KOPT-K1 (cell line): ENCODE data around the gene BCAR3.

Experiments
- H3K27ac ChIP-seq: fragments of 200-600 bp; sonication (generic); 2 replicates; pipeline ENCODE4 v1.5.1; 2016; ENCODE audit warnings: antibody characterized with exemption, mild to moderate bottlenecking, low read depth, low read length; ENCODE audit not compliant: poor library complexity, severe bottlenecking
- H3K36me3 ChIP-seq: fragments of 200-600 bp; sonication (generic); 2 replicates; pipeline ENCODE4 v1.5.1; 2017; ENCODE audit warnings: antibody characterized with exemption, mild to moderate bottlenecking, low read length, moderate library complexity; ENCODE audit not compliant: insufficient read depth
- H3K9me3 ChIP-seq: fragments of 200-600 bp; sonication (generic); 2 replicates; pipeline ENCODE4 v1.5.1; 2017; ENCODE audit warnings: antibody characterized with exemption, low read length, mild to moderate bottlenecking; ENCODE audit not compliant: insufficient read depth, poor library complexity, severe bottlenecking

The BCAR3 gene

DNA sequence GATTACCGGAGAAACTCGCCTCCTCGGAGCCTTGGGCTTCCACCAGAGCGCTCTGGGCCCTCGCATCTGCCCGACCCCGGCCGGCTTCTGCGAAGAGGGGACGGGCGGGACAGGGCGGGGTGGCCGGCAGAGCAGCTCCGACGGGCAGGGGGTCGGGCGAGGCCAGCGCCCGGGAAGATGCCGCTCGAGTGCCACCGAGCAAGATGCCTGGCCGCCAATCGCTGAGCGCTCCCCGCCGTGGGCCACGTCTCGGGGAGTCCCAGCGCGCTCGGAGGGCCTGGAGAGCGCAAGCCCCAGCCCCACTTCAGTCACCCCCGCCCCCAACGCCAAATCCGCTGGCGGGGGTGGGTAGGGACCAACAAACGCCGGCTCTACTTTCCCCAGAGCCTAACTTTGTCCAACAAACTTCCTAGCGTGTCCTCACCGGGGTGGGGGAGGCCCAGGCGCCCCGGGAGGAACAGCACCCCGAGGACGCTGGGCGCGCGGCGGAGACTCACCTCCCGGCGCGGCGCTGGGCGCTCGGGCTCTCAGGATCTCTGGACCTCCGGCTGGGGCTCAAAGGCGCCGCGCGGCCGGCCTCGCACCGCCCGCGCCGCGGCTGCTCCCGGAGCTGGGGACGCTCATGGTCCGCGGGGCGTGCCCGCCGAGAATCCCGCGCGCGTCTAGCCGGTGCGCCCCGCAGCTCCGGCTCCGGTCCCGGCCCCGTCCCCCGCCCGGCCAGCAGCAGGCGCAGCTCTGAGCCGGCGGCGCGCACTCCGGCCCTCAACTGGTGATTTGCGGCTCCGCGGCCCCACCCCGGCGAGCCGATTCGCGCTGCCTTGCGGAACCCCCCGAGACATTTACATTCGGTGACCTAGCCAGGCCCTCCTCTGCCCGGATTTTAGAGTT, at the start of gene BCAR3:
Gene BCAR3 (minus strand): TSS at position 737 of the 888 bp plus-strand sequence. CDS start 6,907 bp downstream, outside the sequence.
- H3K36me3 ChIP-seq, result no peaks in the 10 kb centered on the region
- H3K9me3 ChIP-seq, result no peaks in the 10 kb centered on the region
- no peak within 1 kb of the TSS for H3K27ac ChIP-seq

DNA sequence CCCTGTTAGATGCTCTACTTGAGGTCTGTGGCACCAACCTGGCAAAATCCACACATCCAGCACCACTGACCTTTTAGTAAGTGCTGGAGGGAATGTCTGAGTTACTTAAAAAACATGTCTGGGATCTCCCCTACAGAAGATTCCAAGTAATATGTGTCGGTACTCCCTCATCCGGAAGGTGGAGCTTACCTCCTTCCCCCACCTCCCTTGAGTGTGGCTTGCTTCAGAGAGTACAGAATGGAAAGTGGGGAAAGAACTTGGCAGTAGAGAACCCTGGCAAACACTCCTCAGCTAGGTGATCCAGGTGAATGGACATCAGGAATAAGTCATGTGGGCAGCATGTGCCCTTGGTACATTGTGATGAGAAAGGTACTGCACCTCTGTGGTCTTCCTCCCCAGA, 49.0 kb upstream of the BCAR3 start:
- no peaks in the 10 kb centered on the region for H3K36me3 ChIP-seq
- no peak overlapping the region for H3K27ac ChIP-seq
- no peaks in the 10 kb centered on the region for H3K9me3 ChIP-seq

GRCh38 chr1:93729906-93730305, 48.3 kb upstream of the BCAR3 start:
- no peaks in the 10 kb centered on the region for H3K36me3 ChIP-seq
- no peaks in the 10 kb centered on the region for H3K9me3 ChIP-seq
- H3K27ac ChIP-seq, result no peak overlapping the region

GRCh38 chr1:93729502-93729901, 47.9 kb upstream of the BCAR3 start:
- no peak overlapping the region for H3K27ac ChIP-seq
- no peaks in the 10 kb centered on the region for H3K9me3 ChIP-seq
- no peaks in the 10 kb centered on the region for H3K36me3 ChIP-seq

DNA sequence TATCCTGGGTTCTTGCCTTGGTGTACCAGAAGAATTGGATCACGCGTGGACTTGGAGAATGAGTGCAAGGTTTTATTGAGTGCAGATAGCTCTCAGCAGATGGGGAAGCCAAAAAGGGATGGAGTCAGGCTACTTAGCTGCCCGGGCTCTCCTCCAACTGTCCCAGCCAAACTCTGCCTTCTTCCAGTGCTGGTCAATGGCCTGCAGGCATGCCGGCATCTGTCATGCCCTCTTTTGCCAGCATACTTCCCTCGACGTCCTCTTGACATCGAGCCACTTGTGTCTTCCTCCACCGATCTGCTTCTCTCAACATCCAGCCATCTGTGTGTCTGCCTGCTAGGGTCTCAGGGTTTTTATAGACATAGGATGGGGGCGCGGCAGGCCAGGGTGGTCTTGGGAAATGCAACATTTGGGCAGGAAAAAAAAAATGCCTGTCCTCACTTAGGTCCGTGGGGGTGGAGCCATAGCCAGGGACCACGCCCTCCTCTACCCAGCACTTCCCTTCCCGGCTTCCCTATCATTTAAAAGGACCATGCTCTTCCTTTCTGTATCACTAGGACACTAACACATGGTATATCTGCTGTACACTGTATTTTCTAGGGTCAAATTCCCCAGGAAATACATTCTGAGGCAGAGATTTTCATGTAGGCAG, 47.0 kb upstream of the BCAR3 start:
- no peak overlapping the region for H3K27ac ChIP-seq
- no peaks in the 10 kb centered on the region for H3K36me3 ChIP-seq
- H3K9me3 ChIP-seq, result no peaks in the 10 kb centered on the region

GRCh38 chr1:93723733-93724270, 42.2 kb upstream of the BCAR3 start:
- no peak overlapping the region for H3K27ac ChIP-seq
- no peaks in the 10 kb centered on the region for H3K36me3 ChIP-seq
- H3K9me3 ChIP-seq, result no peaks in the 10 kb centered on the region

DNA sequence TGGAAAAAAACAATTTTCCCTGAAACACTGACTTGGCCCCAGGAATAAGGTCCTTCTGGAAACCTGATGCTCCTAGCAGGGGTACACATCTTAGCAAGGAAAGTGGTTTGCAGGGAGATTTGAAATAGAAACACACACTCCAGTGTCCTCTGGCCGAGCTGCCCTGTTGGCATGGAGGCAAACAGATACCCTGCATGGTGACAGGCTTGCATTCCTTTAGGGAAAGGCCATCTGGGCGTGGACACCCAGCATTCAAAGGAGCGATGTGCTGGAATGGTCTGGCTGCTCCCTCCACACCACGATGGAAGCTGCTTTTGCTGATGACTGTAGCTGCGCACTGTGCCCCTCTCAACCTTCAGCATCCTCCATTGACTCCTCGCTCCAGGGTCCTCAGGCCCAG, 41.5 kb upstream of the BCAR3 start:
- Histone ChIP-seq H3K9me3 (no peaks in the 10 kb centered on the region), H3K36me3 (no peaks in the 10 kb centered on the region), H3K27ac (no peak overlapping the region)

DNA sequence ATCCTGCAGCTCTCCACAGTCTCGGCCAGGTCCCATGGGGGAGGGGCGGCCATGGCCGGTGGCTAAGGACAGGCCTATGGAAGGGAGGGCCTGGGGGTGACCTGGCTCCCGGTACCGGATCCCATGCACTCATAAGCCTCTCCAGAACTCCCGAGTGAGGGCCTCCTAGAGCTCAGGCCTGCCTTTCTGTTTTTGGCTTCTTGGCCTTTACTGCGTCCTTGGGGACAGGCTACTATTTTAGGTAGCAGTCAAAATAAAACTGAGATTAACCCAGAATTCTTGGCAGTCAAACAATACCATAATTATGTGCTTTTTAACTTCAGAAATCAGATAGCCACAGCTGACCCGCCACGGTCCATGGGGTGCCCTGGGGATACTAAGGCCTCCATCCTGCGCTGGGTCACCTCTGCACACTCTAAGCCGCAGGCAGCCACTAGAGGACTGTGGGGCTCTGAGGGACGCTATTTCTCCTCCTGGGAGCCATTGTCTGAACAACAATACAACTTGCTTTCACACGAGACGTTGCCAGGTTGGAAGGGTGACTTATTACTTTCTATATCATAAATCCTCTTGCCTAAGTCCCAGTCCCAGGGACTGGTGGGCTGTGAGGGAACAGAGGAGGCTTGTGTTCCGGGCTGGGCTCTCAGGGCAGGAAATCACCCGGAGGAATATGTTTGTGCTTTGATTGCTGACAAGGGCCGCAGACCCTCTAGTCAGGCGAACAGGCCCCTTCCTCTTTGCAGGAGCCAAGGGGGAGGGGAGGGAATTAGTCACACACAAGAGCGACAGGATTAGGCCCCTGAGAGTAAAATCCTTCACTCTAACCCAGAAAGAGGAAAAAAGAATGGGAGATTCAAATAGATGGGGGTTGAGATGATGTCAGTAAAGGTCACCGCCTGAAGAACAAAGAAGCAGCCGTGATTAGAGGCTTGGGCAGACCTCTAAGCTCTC, 40.7 kb upstream of the BCAR3 start:
- Histone ChIP-seq H3K9me3 (no peaks in the 10 kb centered on the region), H3K36me3 (no peaks in the 10 kb centered on the region), H3K27ac (no peak overlapping the region)

DNA sequence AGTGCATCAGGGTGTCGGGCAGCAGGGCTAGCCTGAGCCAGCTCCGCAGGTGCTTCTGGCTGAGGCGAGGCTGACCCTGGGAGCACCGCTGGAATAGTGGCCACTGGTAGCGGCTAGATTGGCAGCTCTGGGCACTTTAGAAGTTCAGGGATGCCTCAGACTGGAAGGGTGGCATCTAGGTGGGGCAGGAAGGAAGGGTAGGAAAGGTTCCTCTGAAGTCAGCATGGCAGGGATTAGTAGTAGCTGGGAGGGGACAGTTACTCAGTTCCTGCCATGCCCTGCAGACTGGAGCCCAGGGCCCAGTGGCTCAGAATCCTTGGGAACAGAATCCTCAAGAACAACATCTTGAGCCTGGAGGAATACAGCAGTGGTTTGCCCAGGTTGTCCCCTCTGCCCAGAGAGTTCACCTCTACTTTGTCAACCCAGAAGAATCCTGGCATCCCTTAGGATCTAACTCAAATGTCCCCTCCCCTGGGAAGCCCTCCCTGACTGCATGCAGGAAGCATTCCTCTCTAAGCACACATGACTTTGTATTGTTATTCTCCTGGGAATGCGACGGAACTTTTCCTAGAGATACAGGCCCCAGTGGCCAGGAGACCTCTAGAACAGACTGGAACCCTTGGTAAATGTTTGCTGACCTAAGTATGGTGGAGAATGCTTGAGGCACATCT, 39.5 kb upstream of the BCAR3 start:
- no peaks in the 10 kb centered on the region for H3K9me3 ChIP-seq
- no peak overlapping the region for H3K27ac ChIP-seq
- H3K36me3 ChIP-seq, result no peaks in the 10 kb centered on the region

DNA sequence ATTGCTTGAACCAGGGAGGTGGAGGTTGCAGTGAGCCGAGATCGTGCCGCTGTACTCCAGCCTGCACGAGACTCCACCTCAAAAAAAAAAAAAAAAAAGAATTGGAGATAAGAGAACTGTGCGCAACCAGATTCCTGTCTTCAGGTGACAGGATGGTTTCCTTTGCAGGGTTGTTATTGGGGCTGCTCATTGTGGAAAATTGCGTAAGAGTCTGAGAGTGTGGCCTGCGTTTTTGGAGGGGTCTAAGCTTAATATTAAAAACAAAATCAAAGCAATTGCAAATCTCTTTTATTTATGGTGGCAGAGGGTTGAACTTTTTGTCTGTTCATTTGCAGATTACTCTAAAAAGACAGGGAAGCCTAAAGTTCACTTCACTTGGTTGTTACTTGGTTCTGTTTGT, 36.0 kb upstream of the BCAR3 start:
- Histone ChIP-seq H3K36me3 (no peaks in the 10 kb centered on the region), H3K27ac (peak overlapping the region; percentile 68), H3K9me3 (no peaks in the 10 kb centered on the region)

DNA sequence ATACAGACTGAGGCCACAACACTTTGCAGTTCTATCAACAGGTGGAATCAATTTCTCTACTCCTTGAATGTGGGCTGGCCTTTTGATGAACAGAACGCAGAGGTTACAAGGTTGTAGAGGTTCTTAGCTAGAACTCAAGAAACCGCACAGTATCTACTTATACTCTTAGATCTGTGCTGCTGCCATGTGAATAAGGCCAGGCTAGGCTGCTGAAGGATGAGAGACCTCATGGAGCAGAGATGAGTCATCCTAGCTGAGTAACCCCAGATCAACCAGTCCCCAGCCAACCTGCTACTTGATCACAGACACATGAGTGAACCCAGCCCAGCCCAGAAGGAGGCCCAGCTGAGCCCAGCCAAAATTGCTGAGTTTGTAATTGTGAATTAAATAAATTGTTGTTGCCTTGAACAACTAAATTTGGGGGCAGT, 35.3 kb upstream of the BCAR3 start:
- Histone ChIP-seq H3K36me3 (no peaks in the 10 kb centered on the region), H3K27ac (peak overlapping the region; percentile 68), H3K9me3 (no peaks in the 10 kb centered on the region)

DNA sequence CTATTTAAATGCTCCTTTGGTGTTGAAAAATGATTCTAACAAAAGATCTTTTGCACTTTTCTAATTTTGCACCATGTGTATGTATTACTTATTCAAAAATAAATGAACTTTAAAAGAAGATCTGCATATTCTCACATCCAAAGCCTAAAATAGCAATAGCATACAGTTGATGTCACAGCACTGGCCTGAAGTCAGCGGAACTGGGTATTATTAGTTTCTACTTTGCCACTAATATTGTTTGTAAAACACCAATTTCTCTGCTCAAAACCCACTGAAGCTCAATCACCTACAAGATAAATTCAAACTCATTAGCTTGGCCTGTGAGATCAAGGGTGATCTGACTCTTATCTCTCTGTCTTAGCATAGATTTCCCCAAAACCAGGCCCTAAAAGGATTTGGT, 34.5 kb upstream of the BCAR3 start:
- H3K9me3 ChIP-seq, result no peaks in the 10 kb centered on the region
- no peaks in the 10 kb centered on the region for H3K36me3 ChIP-seq
- H3K27ac ChIP-seq, result peak overlapping the region; percentile 68

- Histone ChIP-seq H3K36me3 (no peaks in the 10 kb centered on the region), H3K27ac (peak overlapping the region; percentile 68), H3K9me3 (no peaks in the 10 kb centered on the region)
Observed at GRCh38 chr1:93715529-93716126, 34.0 kb upstream of the BCAR3 start.

GRCh38 chr1:93714356-93714755, 32.7 kb upstream of the BCAR3 start:
- H3K27ac ChIP-seq, result no peak overlapping the region

More at GRCh38 chr1:93714356-93714755, 32.7 kb upstream of the BCAR3 start:
- no peaks in the 10 kb centered on the region for H3K9me3 ChIP-seq
- H3K36me3 ChIP-seq, result no peaks in the 10 kb centered on the region
